SJSA1 (cell line): Measurements from ENCODE around the gene TNNC1. TPM values are rescaled to one million over a fixed set of nuclear protein-coding genes. Genes with fewer than 3 reads are reported as not detected.

Experiments
- DNase-seq, 2 experiments: peaks; one replicate each; pipeline ENCODE4 v3.0.0-alpha.2; 2015 to 2020; ENCODE audit warnings: low spot score in 2 of 2, low read depth in 1 of 2
- H3K27ac ChIP-seq: fragments of 250-450 bp; sonication (Bioruptor Pico); 2 replicates; pipeline ENCODE4 v1.5.1; 2020; ENCODE audit warnings: mild to moderate bottlenecking, moderate library complexity
- H3K27me3 ChIP-seq: fragments of 250-450 bp; sonication (Bioruptor Pico); replicated peaks from 2 replicates; pipeline ENCODE4 v1.5.1; 2020; ENCODE audit warnings: mild to moderate bottlenecking, moderate library complexity
- H3K36me3 ChIP-seq: fragments of 250-450 bp; sonication (Bioruptor Pico); 2 replicates; pipeline ENCODE4 v1.5.1; 2020; ENCODE audit warnings: mild to moderate bottlenecking
- H3K4me1 ChIP-seq: fragments of 250-450 bp; sonication (Bioruptor Pico); replicated peaks from 2 replicates; pipeline ENCODE4 v1.6.1; 2021; ENCODE audit warnings: mild to moderate bottlenecking
- H3K4me3 ChIP-seq: fragments of 250-450 bp; sonication (Bioruptor Pico); 2 replicates; pipeline ENCODE4 v1.5.1; 2020; ENCODE audit warnings: mild to moderate bottlenecking
- H3K9me3 ChIP-seq: fragments of 250-450 bp; sonication (Bioruptor Pico); replicated peaks from 2 replicates; pipeline ENCODE4 v1.5.1; 2020; ENCODE audit warnings: mild to moderate bottlenecking
- total RNA-seq: library from RNA; depleted of rRNA; stranded (reverse); fragments of >200 nt; shearing (Covaris generic); gene quantifications from 2 replicates; pipeline ENCODE4 v1.2.3, GENCODE V29; 2014; rRNA removed

Gene TNNC1
- total RNA-seq, 1 experiment from 2014 or later = 18.2 TPM

GRCh38 chr3:52404391-52404790 is 49.5 kb downstream of the TNNC1 start:
- H3K36me3 ChIP-seq = peaks cover 90% of the 10 kb centered on the region
- no peak overlapping the region for H3K27ac ChIP-seq

GRCh38 chr3:52403955-52404354 is 49.9 kb downstream of the TNNC1 start:
- Histone ChIP-seq H3K4me3 (no peak overlapping the region), H3K36me3 (peaks cover 86% of the 10 kb centered on the region), H3K27me3 (no peaks in the 10 kb centered on the region), H3K4me1 (peaks cover 4% of the 10 kb centered on the region), H3K27ac (no peak overlapping the region), H3K9me3 (no peaks in the 10 kb centered on the region)
- DNase-seq = no peak

More at GRCh38 chr3:52404391-52404790, 49.5 kb downstream of the TNNC1 start:
- no peak for DNase-seq
- no peak overlapping the region for H3K4me3 ChIP-seq
- no peaks in the 10 kb centered on the region for H3K9me3 ChIP-seq
- no peaks in the 10 kb centered on the region for H3K27me3 ChIP-seq
- H3K4me1 ChIP-seq = peaks cover 8% of the 10 kb centered on the region

DNA sequence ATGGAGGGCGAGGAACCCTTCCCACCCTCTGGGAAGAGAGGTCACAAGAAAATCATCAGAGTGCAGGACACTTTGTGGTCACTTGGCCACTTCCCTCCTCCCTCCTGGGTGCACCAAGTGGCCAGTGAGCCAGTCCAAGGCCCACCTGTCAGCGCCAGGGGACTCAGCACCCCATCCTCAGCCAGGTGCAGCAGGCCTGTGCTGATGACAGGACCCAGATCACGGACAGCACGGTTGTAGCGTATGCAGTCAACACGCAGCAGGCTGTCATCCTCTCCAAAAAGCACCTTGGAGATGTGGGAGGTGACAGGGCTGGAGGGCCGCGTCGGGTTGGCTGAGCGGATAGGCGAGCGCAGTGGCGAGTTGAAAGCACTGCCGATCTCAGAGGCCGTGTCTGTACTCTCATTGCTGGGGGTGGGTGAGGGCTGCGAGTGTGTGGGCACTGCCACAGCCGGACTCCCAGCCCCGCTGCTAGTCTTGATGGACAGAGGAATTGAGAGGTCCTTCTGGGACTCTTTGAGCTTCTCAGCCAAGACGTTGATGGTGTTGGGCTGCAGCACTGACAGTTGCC is 50.5 kb downstream of the TNNC1 start:
- no peak for DNase-seq
- Histone ChIP-seq H3K4me3 (no peak overlapping the region), H3K9me3 (no peaks in the 10 kb centered on the region), H3K36me3 (peaks cover 80% of the 10 kb centered on the region), H3K4me1 (no peaks in the 10 kb centered on the region; the same call in 1 of the 2 replicates), H3K27me3 (no peaks in the 10 kb centered on the region), H3K27ac (no peak overlapping the region)

- Histone ChIP-seq H3K9me3 (no peaks in the 10 kb centered on the region), H3K36me3 (peaks cover 74% of the 10 kb centered on the region), H3K4me3 (no peak overlapping the region), H3K27me3 (no peaks in the 10 kb centered on the region), H3K27ac (no peak overlapping the region), H3K4me1 (no peaks in the 10 kb centered on the region)
- DNase-seq = no peak
Measured at GRCh38 chr3:52402706-52403270, 51.1 kb downstream of the TNNC1 start.

- Histone ChIP-seq H3K27ac (no peak overlapping the region), H3K27me3 (no peaks in the 10 kb centered on the region), H3K4me3 (no peak overlapping the region), H3K4me1 (no peaks in the 10 kb centered on the region), H3K9me3 (no peaks in the 10 kb centered on the region), H3K36me3 (peaks cover 67% of the 10 kb centered on the region)
- no peak for DNase-seq
Measured at GRCh38 chr3:52402101-52402521, 51.7 kb downstream of the TNNC1 start.

DNA sequence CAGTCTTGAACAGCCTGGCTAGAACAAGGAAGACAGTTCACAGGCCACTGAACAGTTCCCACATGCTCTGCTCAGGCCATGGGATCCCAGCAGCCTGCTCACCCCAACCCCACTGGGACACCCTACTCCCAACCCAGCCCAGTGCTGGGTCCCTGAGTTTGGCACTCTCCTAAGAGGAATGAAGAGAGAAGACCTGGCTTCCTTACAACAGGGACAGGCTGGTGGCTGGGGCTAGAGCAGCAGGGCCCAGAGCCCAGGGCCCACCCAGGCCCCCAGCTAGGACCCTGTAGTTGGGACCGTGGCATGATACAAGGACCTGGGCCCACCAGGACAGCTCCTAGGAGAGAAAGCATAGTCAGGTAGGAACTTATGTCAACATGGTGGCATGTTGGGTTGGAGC is 52.3 kb downstream of the TNNC1 start:
- H3K36me3 ChIP-seq = peaks cover 62% of the 10 kb centered on the region
- no peak overlapping the region for H3K4me3 ChIP-seq
- H3K27me3 ChIP-seq = no peaks in the 10 kb centered on the region
- H3K27ac ChIP-seq = no peak overlapping the region
- DNase-seq = no peak
- H3K4me1 ChIP-seq = no peaks in the 10 kb centered on the region
- no peaks in the 10 kb centered on the region for H3K9me3 ChIP-seq

Other genes starting within 250 kb of the TNNC1 start
- gene TLR9, start 228.4 kb downstream of the TNNC1 start, total RNA-seq = not detected in 2 replicates
- gene TWF2, start 214.9 kb downstream of the TNNC1 start, total RNA-seq = 61.1 and 66.5 TPM in 2 replicates
- gene PPM1M, start 208.3 kb downstream of the TNNC1 start, total RNA-seq = 5.5 and 7.7 TPM in 2 replicates
- gene WDR82, start 175.4 kb downstream of the TNNC1 start, total RNA-seq = 24.1 and 37.0 TPM in 2 replicates
- 3.7 and 6.1 TPM in 2 replicates for gene GLYCTK, start 166.2 kb downstream of the TNNC1 start, total RNA-seq
- gene DNAH1, start 137.7 kb downstream of the TNNC1 start, total RNA-seq = 0.47 and 1.1 TPM in 2 replicates
- 50.2 and 60.1 TPM in 2 replicates for gene BAP1, start 44.0 kb downstream of the TNNC1 start, total RNA-seq
- 7.6 and 9.5 TPM in 2 replicates for gene PHF7, start 43.4 kb downstream of the TNNC1 start, total RNA-seq
- gene SEMA3G, start 8.9 kb downstream of the TNNC1 start, total RNA-seq = 0.13 TPM in 1 of 2 replicates, not detected in the other
- gene NISCH, start 1.6 kb upstream of the TNNC1 start, total RNA-seq = 22.4 and 24.8 TPM in 2 replicates
- not detected in 2 replicates for gene STAB1, start 41.3 kb upstream of the TNNC1 start, total RNA-seq
- gene NT5DC2, start 79.8 kb upstream of the TNNC1 start, total RNA-seq = 39.5 and 74.6 TPM in 2 replicates
- 1.1 and 37.2 TPM in 2 replicates for gene UQCC5, start 82.6 kb upstream of the TNNC1 start, total RNA-seq
- gene PBRM1, start 231.9 kb upstream of the TNNC1 start, total RNA-seq = 39.3 and 39.6 TPM in 2 replicates
- gene GNL3, start 232.0 kb upstream of the TNNC1 start, total RNA-seq = 92.6 and 134 TPM in 2 replicates